ENCODE measurements around the gene JAZF1.

The JAZF1 gene

GRCh38 chr7:27905951-27906350 lies 274.6 kb downstream of the JAZF1 start:
- TF ChIP-seq YY1 (IDR thresholded peaks at IDR 0.05; ENCODE audit: low read depth), result no peak
- TF ChIP-seq ZBTB7A (IDR thresholded peaks at IDR 0.05; ENCODE audit: low read depth), result no peak
- no peak for TF ChIP-seq FOXM1 (IDR thresholded peaks at IDR 0.05; ENCODE audit: borderline replicate concordance, low read depth)
- no peak for TF ChIP-seq EP300 (IDR thresholded peaks at IDR 0.05; ENCODE audit: borderline replicate concordance)
- TF ChIP-seq REST (IDR thresholded peaks at IDR 0.05; ENCODE audit: low read depth), result no peak
- no peak for TF ChIP-seq TCF12 (IDR thresholded peaks at IDR 0.05; ENCODE audit: low read depth)
- TF ChIP-seq MAX (IDR thresholded peaks at IDR 0.05), result no peak
- no peak for TF ChIP-seq CEBPB (IDR thresholded peaks at IDR 0.05)
- no peak for TF ChIP-seq NFIC (IDR thresholded peaks at IDR 0.05)
- no peak for TF ChIP-seq TAF1 (IDR thresholded peaks at IDR 0.05; ENCODE audit: low read depth)
- TF ChIP-seq, protein P1, sequence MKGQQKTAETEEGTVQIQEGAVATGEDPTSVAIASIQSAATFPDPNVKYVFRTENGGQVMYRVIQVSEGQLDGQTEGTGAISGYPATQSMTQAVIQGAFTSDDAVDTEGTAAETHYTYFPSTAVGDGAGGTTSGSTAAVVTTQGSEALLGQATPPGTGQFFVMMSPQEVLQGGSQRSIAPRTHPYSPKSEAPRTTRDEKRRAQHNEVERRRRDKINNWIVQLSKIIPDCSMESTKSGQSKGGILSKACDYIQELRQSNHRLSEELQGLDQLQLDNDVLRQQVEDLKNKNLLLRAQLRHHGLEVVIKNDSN (IDR thresholded peaks at IDR 0.05), result no peak
- no peak for TF ChIP-seq EGR1 (IDR thresholded peaks at IDR 0.05)

GRCh38 chr7:27901028-27901760 lies 279.4 kb downstream of the JAZF1 start:
- TF ChIP-seq, protein P1 (IDR thresholded peaks at IDR 0.05), result no peak
- no peak for TF ChIP-seq TCF12 (IDR thresholded peaks at IDR 0.05; ENCODE audit: low read depth)
- no peak for TF ChIP-seq RAD21 (IDR thresholded peaks at IDR 0.05; ENCODE audit: low read depth)
- no peak for TF ChIP-seq REST (IDR thresholded peaks at IDR 0.05; ENCODE audit: low read depth)
- TF ChIP-seq CEBPB (IDR thresholded peaks at IDR 0.05), result no peak
- no peak for TF ChIP-seq EGR1 (IDR thresholded peaks at IDR 0.05)
- TF ChIP-seq ZBTB7A (IDR thresholded peaks at IDR 0.05; ENCODE audit: low read depth), result no peak
- no peak for TF ChIP-seq EP300 (IDR thresholded peaks at IDR 0.05; ENCODE audit: borderline replicate concordance)
- no peak for TF ChIP-seq FOXM1 (IDR thresholded peaks at IDR 0.05; ENCODE audit: borderline replicate concordance, low read depth)
- no peak for TF ChIP-seq TEAD4 (IDR thresholded peaks at IDR 0.05)
- TF ChIP-seq MAX (IDR thresholded peaks at IDR 0.05), result no peak
- no peak for TF ChIP-seq NFIC (IDR thresholded peaks at IDR 0.05)
- no peak for TF ChIP-seq YY1 (IDR thresholded peaks at IDR 0.05; ENCODE audit: low read depth)
- TF ChIP-seq CREB1 (IDR thresholded peaks at IDR 0.05; ENCODE audit: low read depth), result no peak

- TF ChIP-seq CREB1 (IDR thresholded peaks at IDR 0.05; ENCODE audit: low read depth) (no peak), RAD21 (IDR thresholded peaks at IDR 0.05; ENCODE audit: low read depth) (no peak), CEBPB (IDR thresholded peaks at IDR 0.05) (no peak), ZBTB7A (IDR thresholded peaks at IDR 0.05; ENCODE audit: low read depth) (no peak), FOXM1 (IDR thresholded peaks at IDR 0.05; ENCODE audit: borderline replicate concordance, low read depth) (no peak), EGR1 (IDR thresholded peaks at IDR 0.05) (no peak), TCF12 (IDR thresholded peaks at IDR 0.05; ENCODE audit: low read depth) (no peak), EP300 (IDR thresholded peaks at IDR 0.05; ENCODE audit: borderline replicate concordance) (no peak), TAF1 (IDR thresholded peaks at IDR 0.05; ENCODE audit: low read depth) (no peak)
Measured at GRCh38 chr7:27900006-27900405, 280.6 kb downstream of the JAZF1 start.

- TF ChIP-seq MAX (IDR thresholded peaks at IDR 0.05), result no peak
- TF ChIP-seq YY1 (IDR thresholded peaks at IDR 0.05; ENCODE audit: low read depth), result no peak
- TF ChIP-seq CREB1 (IDR thresholded peaks at IDR 0.05; ENCODE audit: low read depth), result no peak
- TF ChIP-seq FOXM1 (IDR thresholded peaks at IDR 0.05; ENCODE audit: borderline replicate concordance, low read depth), result no peak
Measured at GRCh38 chr7:27899601-27900000, 281.0 kb downstream of the JAZF1 start.

DNA sequence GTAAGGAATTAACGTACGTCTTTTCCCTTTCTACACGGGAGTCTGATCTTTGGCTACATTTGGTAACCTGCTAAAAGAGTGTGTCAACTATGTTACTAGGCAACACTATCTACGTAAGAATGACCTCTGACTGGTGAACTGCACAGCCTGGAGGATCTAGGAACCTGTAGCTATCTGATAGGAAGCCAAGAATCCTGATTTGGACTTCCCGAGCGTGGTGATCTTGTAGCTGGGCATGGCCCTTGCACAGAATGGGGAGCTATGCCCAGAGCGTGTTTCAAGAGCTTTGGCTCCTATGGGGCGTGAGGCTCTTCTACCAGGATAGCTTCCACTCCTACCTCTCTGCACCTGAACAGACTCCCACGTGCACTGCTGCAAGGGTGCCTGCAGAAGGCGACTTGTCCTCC lies 283.2 kb downstream of the JAZF1 start:
- TF ChIP-seq REST (IDR thresholded peaks at IDR 0.05; ENCODE audit: low read depth) (no peak), FOXM1 (IDR thresholded peaks at IDR 0.05; ENCODE audit: borderline replicate concordance, low read depth) (no peak), EGR1 (IDR thresholded peaks at IDR 0.05) (no peak), ZBTB7A (IDR thresholded peaks at IDR 0.05; ENCODE audit: low read depth) (no peak), MAX (IDR thresholded peaks at IDR 0.05) (no peak), TAF1 (IDR thresholded peaks at IDR 0.05; ENCODE audit: low read depth) (no peak), RAD21 (IDR thresholded peaks at IDR 0.05; ENCODE audit: low read depth) (no peak), EP300 (IDR thresholded peaks at IDR 0.05; ENCODE audit: borderline replicate concordance) (no peak)
